Measurements from ENCODE around the gene CLMP. TPM values are rescaled to one million over a fixed set of nuclear protein-coding genes. Genes with fewer than 3 reads are reported as not detected.

Gene CLMP
- total RNA-seq, 1 experiment from 2014 or later: 3.2 TPM

DNA sequence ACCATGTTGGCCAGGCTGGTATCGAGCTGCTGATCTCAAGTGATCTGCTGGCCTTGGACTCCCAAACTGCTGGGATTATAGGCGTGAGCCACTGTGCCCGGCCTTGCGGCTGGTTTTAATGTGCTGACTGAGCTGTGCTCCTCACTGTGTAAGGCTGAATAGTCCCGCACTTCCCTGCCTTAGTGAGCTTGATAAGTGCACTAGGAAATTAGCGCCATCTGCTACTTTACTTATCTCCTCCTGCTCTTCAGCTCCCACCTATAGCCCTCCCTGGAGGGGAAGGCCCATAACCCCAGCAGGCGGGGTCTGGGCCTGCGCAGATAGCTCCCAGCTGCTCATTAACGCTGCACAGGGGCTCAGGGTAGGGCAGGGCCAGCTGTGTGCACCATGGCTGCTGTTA, 49.4 kb downstream of the CLMP start:
- Histone ChIP-seq H4K20me1 (ENCODE audit: insufficient read depth) (no peaks in the 10 kb centered on the region), H3K36me3 (ENCODE audit: control insufficient read depth in 1 of 2, insufficient read depth in 2 of 2, low read length in 2 of 2) (no peaks in the 10 kb centered on the region), H3K27ac (ENCODE audit: low read depth, low read length) (peak overlapping the region; percentile 49; the same call in 1 of the 2 replicates), H3K9ac (ENCODE audit: low read length) (peak overlapping the region; percentile 52), H3K79me2 (ENCODE audit: insufficient read depth, low read length) (no peaks in the 10 kb centered on the region), H3K4me1 (ENCODE audit: control insufficient read depth in 1 of 2, insufficient read depth in 2 of 2, low read length in 2 of 2) (peaks cover 14 to 29% of the 10 kb centered on the region in 2 experiments; a peak in 3 of 4 replicates), H3K9me3 (ENCODE audit: control insufficient read depth in 1 of 2, insufficient read depth in 1 of 2, low read depth in 1 of 2, low read length in 2 of 2) (no peaks in the 10 kb centered on the region), H2AFZ (ENCODE audit: low read depth, low read length, poor library complexity, severe bottlenecking) (peak overlapping the region; percentile 46), H3K4me2 (ENCODE audit: low read length) (peak overlapping the region; percentile 79), H3K4me3 (replicated peaks in 1 of 2; ENCODE audit: low read depth in 1 of 2, low read length in 2 of 2) (peak overlapping the region; percentile 29 to 52), H3K27me3 (ENCODE audit: insufficient read depth, low read length) (no peaks in the 10 kb centered on the region), H3K9me2 (ENCODE audit: insufficient read depth) (no peaks in the 10 kb centered on the region)
- ChIA-PET CTCF (interaction anchor here (0.8 to 1.7 kb wide), 2 partner anchors 19 to 21 kb away, joined by 3 read pairs; no protein-coding TSS in a partner anchor), POLR2A (interaction anchor here (0.7 kb wide), 1 partner anchor 19 kb away, joined by 3 read pairs; no protein-coding TSS in a partner anchor), RAD21 (ENCODE audit: low non-redundant PET in 1 of 2, low total read pairs in 2 of 2, uncharacterized antibody in 2 of 2, unreplicated experiment in 2 of 2) (interaction anchor here in 1 of 2 experiments (1.2 kb wide), 1 partner anchor 102 kb away, joined by 4 read pairs; no protein-coding TSS in a partner anchor)
- peak; percentile 79 for ATAC-seq
- DNase-seq (ENCODE audit: low read depth, low spot score): no peak
- TF ChIP-seq POLR2A (IDR thresholded peaks at IDR 0.05; ENCODE audit: borderline replicate concordance, extremely low read depth, insufficient read depth, insufficient read length): no peak
- TF ChIP-seq ZFX (IDR thresholded peaks at IDR 0.05): 0 out of 2 replicates have a peak, but pooled peaks have one; percentile 47
- BruUV-seq (replicated peaks): TSS peak; percentile 60
- intact Hi-C loops (cut with micrococcal nuclease): no loop called here

DNA sequence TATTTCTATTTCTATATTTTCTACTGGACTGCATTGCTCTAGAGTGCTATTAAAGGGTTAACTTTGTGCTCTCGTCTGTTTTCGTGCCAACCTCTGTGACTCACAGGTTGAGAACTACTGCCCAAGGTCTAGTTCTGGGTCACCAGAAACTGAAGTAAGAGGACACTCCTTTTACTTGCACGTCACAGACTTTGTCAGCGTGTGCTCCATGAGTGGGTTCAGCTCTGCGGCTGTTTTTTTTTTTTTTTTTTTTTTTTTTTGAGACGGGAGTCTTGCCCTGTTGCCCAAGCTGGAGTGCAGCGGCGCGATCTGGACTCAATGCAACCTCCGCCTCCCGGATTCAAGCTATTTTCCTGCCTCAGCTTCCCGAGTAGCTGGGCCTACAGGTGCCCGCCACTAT, 49.8 kb downstream of the CLMP start:
- H3K9me2 ChIP-seq (ENCODE audit: insufficient read depth): no peaks in the 10 kb centered on the region
- CTCF ChIA-PET: interaction anchor here (0.8 to 1.7 kb wide), 2 partner anchors 19 to 21 kb away, joined by 3 read pairs; no protein-coding TSS in a partner anchor
- no TSS peak for BruUV-seq (replicated peaks)
- TF ChIP-seq TCF7L2 (IDR thresholded peaks at IDR 0.05; ENCODE audit: borderline replicate concordance, extremely low read depth, insufficient read depth, insufficient read length): peak; percentile 35
- TF ChIP-seq FOSL1 (IDR thresholded peaks at IDR 0.05; ENCODE audit: low read depth): peak; percentile 80
- no peak for TF ChIP-seq ELF1 (IDR thresholded peaks at IDR 0.05; ENCODE audit: borderline replicate concordance, low read depth)
- TF ChIP-seq RAD21 (IDR thresholded peaks at IDR 0.05; ENCODE audit: low read depth): no peak
- TF ChIP-seq, protein P1, sequence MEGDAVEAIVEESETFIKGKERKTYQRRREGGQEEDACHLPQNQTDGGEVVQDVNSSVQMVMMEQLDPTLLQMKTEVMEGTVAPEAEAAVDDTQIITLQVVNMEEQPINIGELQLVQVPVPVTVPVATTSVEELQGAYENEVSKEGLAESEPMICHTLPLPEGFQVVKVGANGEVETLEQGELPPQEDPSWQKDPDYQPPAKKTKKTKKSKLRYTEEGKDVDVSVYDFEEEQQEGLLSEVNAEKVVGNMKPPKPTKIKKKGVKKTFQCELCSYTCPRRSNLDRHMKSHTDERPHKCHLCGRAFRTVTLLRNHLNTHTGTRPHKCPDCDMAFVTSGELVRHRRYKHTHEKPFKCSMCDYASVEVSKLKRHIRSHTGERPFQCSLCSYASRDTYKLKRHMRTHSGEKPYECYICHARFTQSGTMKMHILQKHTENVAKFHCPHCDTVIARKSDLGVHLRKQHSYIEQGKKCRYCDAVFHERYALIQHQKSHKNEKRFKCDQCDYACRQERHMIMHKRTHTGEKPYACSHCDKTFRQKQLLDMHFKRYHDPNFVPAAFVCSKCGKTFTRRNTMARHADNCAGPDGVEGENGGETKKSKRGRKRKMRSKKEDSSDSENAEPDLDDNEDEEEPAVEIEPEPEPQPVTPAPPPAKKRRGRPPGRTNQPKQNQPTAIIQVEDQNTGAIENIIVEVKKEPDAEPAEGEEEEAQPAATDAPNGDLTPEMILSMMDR (IDR thresholded peaks at IDR 0.05 in 2 of 3, conservative IDR thresholded peaks at IDR 0.05 in 1 of 3; ENCODE audit: borderline replicate concordance in 1 of 3, insufficient read depth in 1 of 3, low read depth in 2 of 3, low read length in 2 of 3): no peak
- TF ChIP-seq, protein P2, sequence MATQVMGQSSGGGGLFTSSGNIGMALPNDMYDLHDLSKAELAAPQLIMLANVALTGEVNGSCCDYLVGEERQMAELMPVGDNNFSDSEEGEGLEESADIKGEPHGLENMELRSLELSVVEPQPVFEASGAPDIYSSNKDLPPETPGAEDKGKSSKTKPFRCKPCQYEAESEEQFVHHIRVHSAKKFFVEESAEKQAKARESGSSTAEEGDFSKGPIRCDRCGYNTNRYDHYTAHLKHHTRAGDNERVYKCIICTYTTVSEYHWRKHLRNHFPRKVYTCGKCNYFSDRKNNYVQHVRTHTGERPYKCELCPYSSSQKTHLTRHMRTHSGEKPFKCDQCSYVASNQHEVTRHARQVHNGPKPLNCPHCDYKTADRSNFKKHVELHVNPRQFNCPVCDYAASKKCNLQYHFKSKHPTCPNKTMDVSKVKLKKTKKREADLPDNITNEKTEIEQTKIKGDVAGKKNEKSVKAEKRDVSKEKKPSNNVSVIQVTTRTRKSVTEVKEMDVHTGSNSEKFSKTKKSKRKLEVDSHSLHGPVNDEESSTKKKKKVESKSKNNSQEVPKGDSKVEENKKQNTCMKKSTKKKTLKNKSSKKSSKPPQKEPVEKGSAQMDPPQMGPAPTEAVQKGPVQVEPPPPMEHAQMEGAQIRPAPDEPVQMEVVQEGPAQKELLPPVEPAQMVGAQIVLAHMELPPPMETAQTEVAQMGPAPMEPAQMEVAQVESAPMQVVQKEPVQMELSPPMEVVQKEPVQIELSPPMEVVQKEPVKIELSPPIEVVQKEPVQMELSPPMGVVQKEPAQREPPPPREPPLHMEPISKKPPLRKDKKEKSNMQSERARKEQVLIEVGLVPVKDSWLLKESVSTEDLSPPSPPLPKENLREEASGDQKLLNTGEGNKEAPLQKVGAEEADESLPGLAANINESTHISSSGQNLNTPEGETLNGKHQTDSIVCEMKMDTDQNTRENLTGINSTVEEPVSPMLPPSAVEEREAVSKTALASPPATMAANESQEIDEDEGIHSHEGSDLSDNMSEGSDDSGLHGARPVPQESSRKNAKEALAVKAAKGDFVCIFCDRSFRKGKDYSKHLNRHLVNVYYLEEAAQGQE (IDR thresholded peaks at IDR 0.05; ENCODE audit: low read depth): no peak
- no peak for TF ChIP-seq SRF (IDR thresholded peaks at IDR 0.05; ENCODE audit: low read depth)
- no peak for TF ChIP-seq EZH2phosphoT487 (IDR thresholded peaks at IDR 0.05; ENCODE audit: borderline replicate concordance)
- TF ChIP-seq EGR1 (IDR thresholded peaks at IDR 0.05; ENCODE audit: low read depth): 0 out of 2 replicates have a peak, but pooled peaks have one; percentile 11
- peak; percentile 74 for TF ChIP-seq JUND (IDR thresholded peaks at IDR 0.05)

More for the DNA sequence above, 49.8 kb downstream of the CLMP start:
- no peaks in the 10 kb centered on the region for H4K20me1 ChIP-seq (ENCODE audit: insufficient read depth)
- ATAC-seq (peak; percentile 84), DNase-seq (ENCODE audit: low read depth, low spot score) (peak; percentile 73)
- no peaks in the 10 kb centered on the region for H3K27me3 ChIP-seq (ENCODE audit: insufficient read depth, low read length)
- H3K4me2 ChIP-seq (ENCODE audit: low read length): peak overlapping the region; percentile 79
- H3K79me2 ChIP-seq (ENCODE audit: insufficient read depth, low read length): no peaks in the 10 kb centered on the region
- peak overlapping the region; percentile 29 to 52 for H3K4me3 ChIP-seq (replicated peaks in 1 of 2; ENCODE audit: low read depth in 1 of 2, low read length in 2 of 2)
- H3K4me1 ChIP-seq (ENCODE audit: control insufficient read depth in 1 of 2, insufficient read depth in 2 of 2, low read length in 2 of 2): peaks cover 14 to 29% of the 10 kb centered on the region in 2 experiments; a peak in 3 of 4 replicates
- ChIA-PET RAD21 (ENCODE audit: low non-redundant PET in 1 of 2, low total read pairs in 2 of 2, uncharacterized antibody in 2 of 2, unreplicated experiment in 2 of 2) (interaction anchor here in 1 of 2 experiments (1.2 kb wide), 1 partner anchor 102 kb away, joined by 4 read pairs; no protein-coding TSS in a partner anchor), POLR2A (interaction anchor here (0.7 kb wide), 1 partner anchor 18 kb away, joined by 3 read pairs; no protein-coding TSS in a partner anchor)
- H3K9me3 ChIP-seq (ENCODE audit: control insufficient read depth in 1 of 2, insufficient read depth in 1 of 2, low read depth in 1 of 2, low read length in 2 of 2): no peaks in the 10 kb centered on the region
- H3K27ac ChIP-seq (ENCODE audit: low read depth, low read length): peak overlapping the region; percentile 49; the same call in 1 of the 2 replicates
- peak overlapping the region; percentile 52 for H3K9ac ChIP-seq (ENCODE audit: low read length)
- intact Hi-C loops (cut with micrococcal nuclease): no loop called here
- H3K36me3 ChIP-seq (ENCODE audit: control insufficient read depth in 1 of 2, insufficient read depth in 2 of 2, low read length in 2 of 2): no peaks in the 10 kb centered on the region
- H2AFZ ChIP-seq (ENCODE audit: low read depth, low read length, poor library complexity, severe bottlenecking): peak overlapping the region; percentile 46

Data from HCT116 (cell line).